ENCODE results near the gene ENKUR.

The ENKUR gene

DNA sequence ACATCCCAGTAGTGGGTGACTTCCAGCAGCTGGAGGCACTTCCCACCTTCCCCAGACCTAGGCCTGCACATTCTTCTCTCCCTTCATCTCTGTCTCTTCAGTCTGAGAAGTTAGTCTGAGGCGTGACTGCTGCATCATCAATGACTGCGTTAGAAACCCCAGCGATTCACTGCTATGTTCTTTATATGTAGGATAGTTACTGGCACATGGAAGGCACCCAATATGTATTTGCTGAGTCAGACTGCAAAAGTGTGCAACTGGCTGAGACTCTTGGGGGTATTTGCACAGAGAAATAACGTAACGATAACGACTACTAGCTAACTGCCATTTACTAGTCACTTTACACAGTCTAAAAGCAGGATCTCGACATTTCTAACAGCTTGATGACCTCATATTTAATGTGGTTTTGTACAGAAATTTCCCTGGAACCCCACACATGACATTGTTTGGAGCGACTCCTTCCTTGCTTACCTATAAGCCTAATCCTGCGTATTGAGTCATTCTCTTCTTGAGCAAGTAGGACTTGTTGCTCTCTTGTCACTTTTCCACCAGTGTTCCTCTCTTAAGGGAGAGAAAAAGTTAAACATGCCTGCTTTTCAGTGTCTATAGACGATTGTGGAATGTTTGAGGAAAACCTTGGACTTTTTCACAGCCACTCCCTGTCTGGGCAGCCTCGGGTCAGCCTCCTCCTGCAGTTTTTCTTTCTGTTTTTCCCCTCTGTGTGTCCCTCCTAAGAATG is 45.9 kb upstream of the ENKUR start:
- H3K4me3 ChIP-seq (ENCODE audit: low read length) = no peak overlapping the region
- no peaks in the 10 kb centered on the region for H4K20me1 ChIP-seq (ENCODE audit: insufficient read depth, low read length)
- no peak overlapping the region for H3K9ac ChIP-seq (ENCODE audit: low read length)
- H3K27ac ChIP-seq (ENCODE audit: low read length) = no peak overlapping the region
- H3K4me2 ChIP-seq (ENCODE audit: low read length) = no peak overlapping the region
- no peak overlapping the region for H2AFZ ChIP-seq (ENCODE audit: low read depth, low read length)
- no peaks in the 10 kb centered on the region for H3K27me3 ChIP-seq (ENCODE audit: low read depth, low read length)
- no peaks in the 10 kb centered on the region for H3K4me1 ChIP-seq (ENCODE audit: low read length)
- H3K79me2 ChIP-seq (ENCODE audit: low read length) = no peaks in the 10 kb centered on the region
- H3K36me3 ChIP-seq (replicated peaks; ENCODE audit: low read depth, low read length) = no peaks in the 10 kb centered on the region
- TF ChIP-seq, protein P1, sequence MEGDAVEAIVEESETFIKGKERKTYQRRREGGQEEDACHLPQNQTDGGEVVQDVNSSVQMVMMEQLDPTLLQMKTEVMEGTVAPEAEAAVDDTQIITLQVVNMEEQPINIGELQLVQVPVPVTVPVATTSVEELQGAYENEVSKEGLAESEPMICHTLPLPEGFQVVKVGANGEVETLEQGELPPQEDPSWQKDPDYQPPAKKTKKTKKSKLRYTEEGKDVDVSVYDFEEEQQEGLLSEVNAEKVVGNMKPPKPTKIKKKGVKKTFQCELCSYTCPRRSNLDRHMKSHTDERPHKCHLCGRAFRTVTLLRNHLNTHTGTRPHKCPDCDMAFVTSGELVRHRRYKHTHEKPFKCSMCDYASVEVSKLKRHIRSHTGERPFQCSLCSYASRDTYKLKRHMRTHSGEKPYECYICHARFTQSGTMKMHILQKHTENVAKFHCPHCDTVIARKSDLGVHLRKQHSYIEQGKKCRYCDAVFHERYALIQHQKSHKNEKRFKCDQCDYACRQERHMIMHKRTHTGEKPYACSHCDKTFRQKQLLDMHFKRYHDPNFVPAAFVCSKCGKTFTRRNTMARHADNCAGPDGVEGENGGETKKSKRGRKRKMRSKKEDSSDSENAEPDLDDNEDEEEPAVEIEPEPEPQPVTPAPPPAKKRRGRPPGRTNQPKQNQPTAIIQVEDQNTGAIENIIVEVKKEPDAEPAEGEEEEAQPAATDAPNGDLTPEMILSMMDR (IDR thresholded peaks at IDR 0.05; ENCODE audit: low read depth, low read length) = no peak
- no peak for TF ChIP-seq EZH2phosphoT487 (IDR thresholded peaks at IDR 0.05; ENCODE audit: low read depth)
- H3K9me3 ChIP-seq (ENCODE audit: insufficient read depth, low read length) = no peaks in the 10 kb centered on the region

DNA sequence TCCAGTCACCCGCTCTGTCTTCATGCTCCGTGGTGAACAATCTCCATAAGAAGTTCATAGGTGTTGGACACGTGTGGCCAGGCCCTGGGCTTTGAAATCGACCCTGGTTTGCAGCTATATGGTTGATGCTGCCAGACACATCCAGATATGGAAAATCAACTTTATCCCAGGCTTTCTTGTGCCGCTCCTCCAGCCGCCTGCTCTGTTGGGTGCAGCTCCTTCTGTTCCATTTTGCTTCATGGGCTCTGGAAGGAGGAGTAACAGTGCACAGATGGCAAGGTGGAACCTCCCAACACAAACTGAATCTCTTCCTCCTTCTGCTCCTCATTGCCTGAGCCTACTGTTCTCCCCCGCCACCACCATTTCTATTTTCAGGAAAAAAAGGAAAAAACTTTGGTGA is 45.2 kb upstream of the ENKUR start:
- Histone ChIP-seq H3K27me3 (ENCODE audit: low read depth, low read length) (no peaks in the 10 kb centered on the region), H3K27ac (ENCODE audit: low read length) (no peak overlapping the region), H3K9me3 (ENCODE audit: insufficient read depth, low read length) (no peaks in the 10 kb centered on the region), H3K36me3 (replicated peaks; ENCODE audit: low read depth, low read length) (no peaks in the 10 kb centered on the region), H3K4me1 (ENCODE audit: low read length) (no peaks in the 10 kb centered on the region), H3K4me2 (ENCODE audit: low read length) (no peak overlapping the region), H3K4me3 (ENCODE audit: low read length) (no peak overlapping the region), H4K20me1 (ENCODE audit: insufficient read depth, low read length) (no peaks in the 10 kb centered on the region), H3K9ac (ENCODE audit: low read length) (no peak overlapping the region), H3K79me2 (ENCODE audit: low read length) (no peaks in the 10 kb centered on the region), H2AFZ (ENCODE audit: low read depth, low read length) (no peak overlapping the region)
- TF ChIP-seq EZH2phosphoT487 (IDR thresholded peaks at IDR 0.05; ENCODE audit: low read depth) = no peak
- TF ChIP-seq, protein P1 (IDR thresholded peaks at IDR 0.05; ENCODE audit: low read depth, low read length) = no peak

DNA sequence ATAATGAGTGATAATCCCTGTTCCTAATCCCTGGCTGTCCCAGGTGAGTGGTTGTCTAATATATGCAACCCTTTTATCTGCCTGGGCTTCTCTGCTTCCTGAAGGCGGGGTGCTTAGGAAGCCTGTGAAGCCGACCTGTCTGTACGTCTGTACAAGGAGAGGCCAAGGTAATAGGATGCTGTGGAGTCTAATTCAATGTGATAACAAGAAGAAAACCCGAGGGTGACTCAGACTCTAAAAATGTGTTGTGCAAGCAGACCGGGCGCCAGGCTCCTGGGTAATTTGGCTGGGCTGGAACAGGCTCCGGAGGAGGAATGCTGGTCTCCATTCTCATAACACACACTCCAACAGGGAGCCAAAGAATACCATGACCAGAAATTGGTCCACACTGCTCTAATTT is 44.0 kb upstream of the ENKUR start:
- TF ChIP-seq, protein P1 (IDR thresholded peaks at IDR 0.05; ENCODE audit: low read depth, low read length) = no peak
- TF ChIP-seq EZH2phosphoT487 (IDR thresholded peaks at IDR 0.05; ENCODE audit: low read depth) = no peak
- Histone ChIP-seq H3K27me3 (ENCODE audit: low read depth, low read length) (no peaks in the 10 kb centered on the region), H3K4me1 (ENCODE audit: low read length) (no peaks in the 10 kb centered on the region), H4K20me1 (ENCODE audit: insufficient read depth, low read length) (no peaks in the 10 kb centered on the region), H3K4me2 (ENCODE audit: low read length) (no peak overlapping the region), H3K4me3 (ENCODE audit: low read length) (no peak overlapping the region), H3K9ac (ENCODE audit: low read length) (no peak overlapping the region), H3K79me2 (ENCODE audit: low read length) (no peaks in the 10 kb centered on the region), H3K27ac (ENCODE audit: low read length) (no peak overlapping the region), H2AFZ (ENCODE audit: low read depth, low read length) (no peak overlapping the region), H3K9me3 (ENCODE audit: insufficient read depth, low read length) (no peaks in the 10 kb centered on the region), H3K36me3 (replicated peaks; ENCODE audit: low read depth, low read length) (no peaks in the 10 kb centered on the region)

DNA sequence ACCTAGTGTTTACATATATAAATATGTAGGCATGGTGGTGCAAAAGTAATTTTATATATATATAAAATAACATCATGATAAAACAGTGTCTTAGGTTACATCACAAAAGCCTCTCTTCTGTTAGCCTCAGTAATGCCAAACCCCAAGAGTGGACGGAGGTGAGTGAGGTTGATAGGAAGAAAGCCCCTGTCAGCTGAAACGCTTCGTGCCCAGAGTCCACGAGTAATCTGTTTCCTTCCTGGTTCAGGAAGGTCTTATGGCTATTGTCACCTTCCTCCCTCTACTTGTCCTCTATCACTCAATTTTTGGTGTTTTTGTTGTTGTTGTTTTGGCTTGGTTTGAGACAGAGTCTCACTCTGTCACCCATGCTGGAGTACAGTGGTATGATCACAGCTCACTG is 41.9 kb upstream of the ENKUR start:
- Histone ChIP-seq H3K27me3 (ENCODE audit: low read depth, low read length) (no peaks in the 10 kb centered on the region), H2AFZ (ENCODE audit: low read depth, low read length) (no peak overlapping the region), H4K20me1 (ENCODE audit: insufficient read depth, low read length) (no peaks in the 10 kb centered on the region), H3K9ac (ENCODE audit: low read length) (no peak overlapping the region), H3K4me1 (ENCODE audit: low read length) (no peaks in the 10 kb centered on the region), H3K27ac (ENCODE audit: low read length) (no peak overlapping the region), H3K4me2 (ENCODE audit: low read length) (no peak overlapping the region), H3K9me3 (ENCODE audit: insufficient read depth, low read length) (no peaks in the 10 kb centered on the region), H3K36me3 (replicated peaks; ENCODE audit: low read depth, low read length) (no peaks in the 10 kb centered on the region), H3K4me3 (ENCODE audit: low read length) (no peak overlapping the region), H3K79me2 (ENCODE audit: low read length) (no peaks in the 10 kb centered on the region)
- TF ChIP-seq, protein P1 (IDR thresholded peaks at IDR 0.05; ENCODE audit: low read depth, low read length) = no peak
- no peak for TF ChIP-seq EZH2phosphoT487 (IDR thresholded peaks at IDR 0.05; ENCODE audit: low read depth)
